Putamen (tissue), 1 donor: Measurements from ENCODE around the gene STARD4.
A peak's percentile ranks its signal among the peaks of the same experiment; 100 is the strongest.

Source experiments
- DNase-seq: peaks from one replicate; pipeline ENCODE4 v3.0.0-alpha.2; 2016; ENCODE audit warnings: low spot score

The STARD4 gene

GRCh38 chr5:111469903-111470302 lies 42.4 kb downstream of the STARD4 start:
- DNase-seq: no peak

- no peak for DNase-seq
Observed at GRCh38 chr5:111469293-111469896, 42.9 kb downstream of the STARD4 start.

- DNase-seq: no peak
Observed at GRCh38 chr5:111463311-111463710, 49.0 kb downstream of the STARD4 start.

- no peak for DNase-seq
Observed at GRCh38 chr5:111461934-111462333, 50.4 kb downstream of the STARD4 start.

- peak; percentile 60 for DNase-seq
Observed at GRCh38 chr5:111461255-111461671, 51.1 kb downstream of the STARD4 start.

GRCh38 chr5:111454776-111455175 lies 57.6 kb downstream of the STARD4 start:
- DNase-seq: no peak

- DNase-seq: no peak
Observed at GRCh38 chr5:111454198-111454622, 58.1 kb downstream of the STARD4 start.

GRCh38 chr5:111453747-111454146 lies 58.6 kb downstream of the STARD4 start:
- no peak for DNase-seq

- DNase-seq: no peak
Observed at GRCh38 chr5:111453295-111453694, 59.0 kb downstream of the STARD4 start.

- no peak for DNase-seq
Observed at GRCh38 chr5:111447822-111448221, 64.5 kb downstream of the STARD4 start.

GRCh38 chr5:111447099-111447498 lies 65.2 kb downstream of the STARD4 start:
- no peak for DNase-seq
